Measurements from ENCODE around the gene OSBPL8.
"Not testable (repeated sequence)": the region's sequence is repeated elsewhere in the genome, so short reads cannot be mapped to it uniquely, and the experiment has no call there.

OSBPL8 gene

GRCh38 chr12:76398106-76398505 is 161.5 kb downstream of the OSBPL8 start:
- no peak for DNase-seq (ENCODE audit: low read depth)
- no peak for TF ChIP-seq CTCF (conservative IDR thresholded peaks at IDR 0.05; ENCODE audit: control insufficient read depth, insufficient read depth, low read depth, low read length)
- H3K4me3 ChIP-seq (ENCODE audit: control insufficient read depth, low read depth, low read length), result no peak overlapping the region

GRCh38 chr12:76391461-76391860 is 168.1 kb downstream of the OSBPL8 start:
- TF ChIP-seq CTCF (conservative IDR thresholded peaks at IDR 0.05; ENCODE audit: control insufficient read depth, insufficient read depth, low read depth, low read length), result no peak
- no peak overlapping the region for H3K4me3 ChIP-seq (ENCODE audit: control insufficient read depth, low read depth, low read length)
- no peak for DNase-seq (ENCODE audit: low read depth)

GRCh38 chr12:76387614-76388013 is 172.0 kb downstream of the OSBPL8 start:
- no peak overlapping the region for H3K4me3 ChIP-seq (ENCODE audit: control insufficient read depth, low read depth, low read length)
- DNase-seq (ENCODE audit: low read depth), result no peak
- TF ChIP-seq CTCF (conservative IDR thresholded peaks at IDR 0.05; ENCODE audit: control insufficient read depth, insufficient read depth, low read depth, low read length), result no peak

- DNase-seq (ENCODE audit: low read depth), result no peak
- no peak overlapping the region for H3K4me3 ChIP-seq (ENCODE audit: control insufficient read depth, low read depth, low read length)
- TF ChIP-seq CTCF (conservative IDR thresholded peaks at IDR 0.05; ENCODE audit: control insufficient read depth, insufficient read depth, low read depth, low read length), result no peak
Measured at GRCh38 chr12:76384560-76384959, 175.0 kb downstream of the OSBPL8 start.

GRCh38 chr12:76383988-76384387 is 175.6 kb downstream of the OSBPL8 start:
- no peak for DNase-seq (ENCODE audit: low read depth)
- no peak for TF ChIP-seq CTCF (conservative IDR thresholded peaks at IDR 0.05; ENCODE audit: control insufficient read depth, insufficient read depth, low read depth, low read length)
- no peak overlapping the region for H3K4me3 ChIP-seq (ENCODE audit: control insufficient read depth, low read depth, low read length)

GRCh38 chr12:76379261-76379660 is 180.3 kb downstream of the OSBPL8 start:
- no peak for DNase-seq (ENCODE audit: low read depth)
- no peak for TF ChIP-seq CTCF (conservative IDR thresholded peaks at IDR 0.05; ENCODE audit: control insufficient read depth, insufficient read depth, low read depth, low read length)

GRCh38 chr12:76376876-76377275 is 182.7 kb downstream of the OSBPL8 start:
- H3K4me3 ChIP-seq (ENCODE audit: control insufficient read depth, low read depth, low read length); DNase-seq (ENCODE audit: low read depth): not testable (repeated sequence)

More at GRCh38 chr12:76379261-76379660, 180.3 kb downstream of the OSBPL8 start:
- no peak overlapping the region for H3K4me3 ChIP-seq (ENCODE audit: control insufficient read depth, low read depth, low read length)
